HepG2 (cell line): ENCODE measurements around the gene ZNF749. TPM values are rescaled to one million over a fixed set of nuclear protein-coding genes. Genes with fewer than 3 reads are reported as not detected.

ENCODE experiments used
- BRCA1 ChIP-seq: sonication (generic); formaldehyde crosslinking; IDR thresholded peaks from 2 replicates; pipeline ENCODE4 v1.4.0; 2020; ENCODE audit warnings: missing genetic modification reagents
- CAMTA2 ChIP-seq: sonication (generic); formaldehyde crosslinking; IDR thresholded peaks from 2 replicates; pipeline ENCODE4 v1.4.0; 2020; ENCODE audit warnings: mild to moderate bottlenecking, missing genetic modification reagents, borderline replicate concordance
- CBX5 ChIP-seq: sonication (generic); formaldehyde crosslinking; IDR thresholded peaks from 2 replicates; pipeline ENCODE4 v1.4.0; 2020; ENCODE audit warnings: missing genetic modification reagents, borderline replicate concordance
- DMAP1 ChIP-seq: IDR thresholded peaks from 2 replicates; pipeline ENCODE4 v1.6.1; 2016
- HNF1A ChIP-seq, 2 experiments: sonication (generic) in 1 of 2; formaldehyde crosslinking in 1 of 2; IDR thresholded peaks; 2 replicates each; pipeline versions ENCODE4 v1.4.0 to v1.6.1; 2016 to 2020; ENCODE audit warnings: borderline replicate concordance in 1 of 2, low read depth in 1 of 2, mild to moderate bottlenecking in 1 of 2, missing genetic modification reagents in 1 of 2
- SOX5 ChIP-seq: IDR thresholded peaks from 2 replicates; pipeline ENCODE4 v1.6.1; 2016; ENCODE audit warnings: borderline replicate concordance
- SP1 ChIP-seq, 2 experiments: fragments of 450-650 bp in 1 of 2; sonication (generic) in 1 of 2; formaldehyde crosslinking in 1 of 2; IDR thresholded peaks; 2 replicates each; pipeline versions ENCODE4 v1.4.0 to v1.6.1; 2016 to 2020; ENCODE audit warnings: missing genetic modification reagents in 1 of 2
- SUZ12 ChIP-seq: fragments of 150-350 bp; IDR thresholded peaks from 2 replicates; pipeline ENCODE4 v1.6.1; 2014; ENCODE audit warnings: low read depth, low read length
- THAP9 ChIP-seq: sonication (generic); formaldehyde crosslinking; IDR thresholded peaks from 2 replicates; pipeline ENCODE4; 2020; ENCODE audit warnings: missing genetic modification reagents, mild to moderate bottlenecking, borderline replicate concordance
- ZFP1 ChIP-seq: IDR thresholded peaks from 2 replicates; pipeline ENCODE4 v1.6.1; 2016
- ZNF333 ChIP-seq: sonication (generic); formaldehyde crosslinking; IDR thresholded peaks from 2 replicates; pipeline ENCODE4 v1.4.0; 2020; ENCODE audit warnings: mild to moderate bottlenecking, missing genetic modification reagents, borderline replicate concordance
- ZNF431 ChIP-seq: sonication (generic); formaldehyde crosslinking; IDR thresholded peaks from 2 replicates; pipeline ENCODE4 v1.9.0; 2022; ENCODE audit warnings: missing genetic modification reagents, low read depth, mild to moderate bottlenecking, borderline replicate concordance
- ZNF670 ChIP-seq: sonication (generic); formaldehyde crosslinking; IDR thresholded peaks from 2 replicates; pipeline ENCODE4 v1.8.0; 2022; ENCODE audit warnings: mild to moderate bottlenecking, missing genetic modification reagents, borderline replicate concordance
- ZNF792 ChIP-seq: IDR thresholded peaks from 2 replicates; pipeline ENCODE4 v1.6.1; 2016
- ZNF883 ChIP-seq: sonication (generic); formaldehyde crosslinking; IDR thresholded peaks from 2 replicates; pipeline ENCODE4 v1.5.1; 2020; ENCODE audit warnings: mild to moderate bottlenecking, missing genetic modification reagents; ENCODE audit errors: not compliant biosample characterization
- polyA plus RNA-seq, 8 experiments: library from polyadenylated mRNA; depleted of rRNA in 3 of 8; stranded (reverse) in 7 of 8; unstranded in 1 of 8; fragments of >200 nt; fragmentation: Illumina TruSeq in 4 of 8; extraction: Trizol in 4 of 8; gene quantifications; 2 replicates each; pipeline versions ENCODE4 v1.2.1 to v1.2.3, GENCODE V29; 2011 to 2016; ENCODE audit warnings: low read depth in 4 of 8, missing spikeins in 1 of 8, mixed read lengths in 1 of 8; ENCODE audit not compliant: insufficient read depth in 1 of 8
- total RNA-seq, 5 experiments: library from RNA; depleted of rRNA; stranded (reverse); fragments of >200 nt; fragmentation: Illumina TruSeq; extraction: Trizol; gene quantifications; 2 replicates each; pipeline ENCODE4 v1.2.3, GENCODE V29; 2016; ENCODE audit warnings: low read depth in 1 of 5
- TF ChIP-seq, protein P1 (sequence below): sonication (generic); formaldehyde crosslinking; IDR thresholded peaks from 2 replicates; pipeline ENCODE4 v1.5.1; 2020; ENCODE audit warnings: missing genetic modification reagents, mild to moderate bottlenecking, borderline replicate concordance
- TF ChIP-seq, protein P2 (sequence below): sonication (generic); formaldehyde crosslinking; IDR thresholded peaks from 2 replicates; pipeline ENCODE4 v1.9.0; 2022; ENCODE audit warnings: low read depth, missing genetic modification reagents

ZNF749 gene
- total and polyA plus RNA-seq, 2 of the 13 experiments (the other 11 are each of a cell fraction or from before 2014, with no cell fraction given) = 18.9 to 21.0 TPM

DNA sequence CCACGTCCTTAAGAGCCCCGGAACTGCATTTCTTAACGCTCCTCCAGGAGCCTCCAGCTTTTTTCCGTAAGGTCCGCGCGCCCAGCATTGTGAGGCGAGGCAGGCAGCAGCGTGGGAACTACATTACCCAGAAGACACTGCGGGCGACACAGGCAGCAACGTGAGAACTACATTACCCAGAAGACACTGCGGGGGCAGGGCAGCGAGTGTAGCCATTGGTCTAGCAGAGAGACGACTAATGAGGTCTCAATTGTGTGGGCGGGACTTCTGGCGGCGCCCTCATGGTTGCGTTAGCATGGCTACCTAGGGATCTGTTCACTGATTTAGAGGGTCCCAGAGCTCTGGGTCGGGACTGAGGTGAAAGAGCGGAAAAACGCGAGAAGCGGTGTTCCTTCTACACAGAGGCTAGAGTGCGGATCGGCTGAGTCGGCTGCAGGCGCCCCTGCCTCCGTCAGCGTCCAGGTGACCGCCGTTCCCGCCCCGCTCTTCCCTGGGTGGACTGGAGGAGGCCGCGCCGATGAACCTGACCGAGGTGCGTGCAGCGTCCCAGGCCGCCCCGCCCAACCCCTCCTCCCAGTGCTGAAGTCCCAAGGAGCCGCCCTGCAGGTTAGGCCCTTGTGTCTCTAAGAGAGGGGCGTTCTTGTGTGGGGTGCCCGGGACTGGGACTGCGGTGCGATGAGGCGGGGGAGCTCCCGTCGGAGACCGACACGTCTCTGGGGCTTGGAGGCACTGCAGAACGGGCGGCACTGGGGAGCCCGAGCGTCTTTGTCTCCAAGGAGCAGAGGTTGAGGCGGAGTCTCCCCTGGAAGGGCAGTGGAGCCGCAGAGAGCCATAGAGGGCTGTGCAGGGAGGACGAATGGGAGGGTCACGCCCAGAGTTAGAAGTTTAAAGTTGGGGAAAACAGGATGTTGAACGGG is at the start of gene ZNF749 (continued):
- TF ChIP-seq, protein P1, sequence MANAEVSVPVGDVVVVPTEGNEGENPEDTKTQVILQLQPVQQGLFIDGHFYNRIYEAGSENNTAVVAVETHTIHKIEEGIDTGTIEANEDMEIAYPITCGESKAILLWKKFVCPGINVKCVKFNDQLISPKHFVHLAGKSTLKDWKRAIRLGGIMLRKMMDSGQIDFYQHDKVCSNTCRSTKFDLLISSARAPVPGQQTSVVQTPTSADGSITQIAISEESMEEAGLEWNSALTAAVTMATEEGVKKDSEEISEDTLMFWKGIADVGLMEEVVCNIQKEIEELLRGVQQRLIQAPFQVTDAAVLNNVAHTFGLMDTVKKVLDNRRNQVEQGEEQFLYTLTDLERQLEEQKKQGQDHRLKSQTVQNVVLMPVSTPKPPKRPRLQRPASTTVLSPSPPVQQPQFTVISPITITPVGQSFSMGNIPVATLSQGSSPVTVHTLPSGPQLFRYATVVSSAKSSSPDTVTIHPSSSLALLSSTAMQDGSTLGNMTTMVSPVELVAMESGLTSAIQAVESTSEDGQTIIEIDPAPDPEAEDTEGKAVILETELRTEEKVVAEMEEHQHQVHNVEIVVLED (CRISPR knock-in tag) = peak; percentile 96
- TF ChIP-seq SUZ12 = peak; percentile 94
- no peak for TF ChIP-seq ZNF333
- peak; percentile 69; the same call in 1 of the 2 replicates for TF ChIP-seq CAMTA2 (CRISPR knock-in tag)
- TF ChIP-seq ZNF431 (CRISPR knock-in tag) = no peak
- 0 out of 2 replicates have a peak, but pooled peaks have one; percentile 15 for TF ChIP-seq ZNF792 (CRISPR knock-in tag)
- peak; percentile 85; the same call in 1 of the 2 replicates for TF ChIP-seq THAP9 (CRISPR knock-in tag)
- peak; percentile 26 for TF ChIP-seq ZNF883 (CRISPR knock-in tag)
- TF ChIP-seq ZFP1 (CRISPR knock-in tag) = 0 out of 2 replicates have a peak, but pooled peaks have one; percentile 63
- 0 out of 2 replicates have a peak, but pooled peaks have one; percentile 7 for TF ChIP-seq HNF1A (IDR thresholded peaks at IDR 0.05; ENCODE audit: low read depth)
- peak; percentile 82 for TF ChIP-seq HNF1A (CRISPR knock-in tag; IDR thresholded peaks at IDR 0.05; ENCODE audit: borderline replicate concordance)
- TF ChIP-seq SP1 (IDR thresholded peaks at IDR 0.05) = no peak
- TF ChIP-seq SP1 (CRISPR knock-in tag; IDR thresholded peaks at IDR 0.05) = peak; percentile 53
- TF ChIP-seq, protein P2, sequence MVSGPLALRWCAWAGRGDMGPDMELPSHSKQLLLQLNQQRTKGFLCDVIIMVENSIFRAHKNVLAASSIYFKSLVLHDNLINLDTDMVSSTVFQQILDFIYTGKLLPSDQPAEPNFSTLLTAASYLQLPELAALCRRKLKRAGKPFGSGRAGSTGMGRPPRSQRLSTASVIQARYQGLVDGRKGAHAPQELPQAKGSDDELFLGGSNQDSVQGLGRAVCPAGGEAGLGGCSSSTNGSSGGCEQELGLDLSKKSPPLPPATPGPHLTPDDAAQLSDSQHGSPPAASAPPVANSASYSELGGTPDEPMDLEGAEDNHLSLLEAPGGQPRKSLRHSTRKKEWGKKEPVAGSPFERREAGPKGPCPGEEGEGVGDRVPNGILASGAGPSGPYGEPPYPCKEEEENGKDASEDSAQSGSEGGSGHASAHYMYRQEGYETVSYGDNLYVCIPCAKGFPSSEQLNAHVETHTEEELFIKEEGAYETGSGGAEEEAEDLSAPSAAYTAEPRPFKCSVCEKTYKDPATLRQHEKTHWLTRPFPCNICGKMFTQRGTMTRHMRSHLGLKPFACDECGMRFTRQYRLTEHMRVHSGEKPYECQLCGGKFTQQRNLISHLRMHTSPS (CRISPR knock-in tag) = no peak
- peak; percentile 62; the same call in 1 of the 2 replicates for TF ChIP-seq CBX5 (CRISPR knock-in tag)
- TF ChIP-seq BRCA1 (CRISPR knock-in tag) = no peak
- no peak for TF ChIP-seq ZNF670 (CRISPR knock-in tag)
- TF ChIP-seq SOX5 = peak; percentile 36; the same call in 1 of the 2 replicates
- peak; percentile 87 for TF ChIP-seq DMAP1 (CRISPR knock-in tag)
